SK-N-MC (cell line): ENCODE results near the gene NDST1.

Source experiments
- DNase-seq: peaks from one replicate; pipeline ENCODE4 v3.0.0-alpha.2; 2011; ENCODE audit warnings: low read depth, low spot score
- H3K27ac ChIP-seq: fragments of 200-600 bp; sonication (generic); 2 replicates; pipeline ENCODE4 v1.5.1; 2016; ENCODE audit warnings: mixed run types
- H3K36me3 ChIP-seq: fragments of 200-600 bp; sonication (generic); 2 replicates; pipeline ENCODE4 v1.6.1; 2017; ENCODE audit warnings: antibody characterized with exemption, low read length, mixed read lengths; ENCODE audit not compliant: insufficient read depth
- H3K4me3 ChIP-seq: fragments of 200-600 bp; sonication (generic); 2 replicates; pipeline ENCODE4 v1.5.1; 2016
- H3K9ac ChIP-seq: fragments of 200-600 bp; sonication (generic); 2 replicates; pipeline ENCODE4 v1.8.0; 2017; ENCODE audit warnings: mixed run types, mixed read lengths; ENCODE audit not compliant: insufficient read length
- H3K9me3 ChIP-seq: fragments of 200-600 bp; sonication (generic); 2 replicates; pipeline ENCODE4 v1.6.1; 2017; ENCODE audit warnings: low read depth, mild to moderate bottlenecking, antibody characterized with exemption, low read length, moderate library complexity, mixed read lengths
- POLR2AphosphoS5 ChIP-seq: IDR thresholded peaks from 2 replicates; pipeline ENCODE4 v1.6.1; 2012; ENCODE audit warnings: mild to moderate bottlenecking, low read depth, low read length, borderline replicate concordance

NDST1 gene

DNA sequence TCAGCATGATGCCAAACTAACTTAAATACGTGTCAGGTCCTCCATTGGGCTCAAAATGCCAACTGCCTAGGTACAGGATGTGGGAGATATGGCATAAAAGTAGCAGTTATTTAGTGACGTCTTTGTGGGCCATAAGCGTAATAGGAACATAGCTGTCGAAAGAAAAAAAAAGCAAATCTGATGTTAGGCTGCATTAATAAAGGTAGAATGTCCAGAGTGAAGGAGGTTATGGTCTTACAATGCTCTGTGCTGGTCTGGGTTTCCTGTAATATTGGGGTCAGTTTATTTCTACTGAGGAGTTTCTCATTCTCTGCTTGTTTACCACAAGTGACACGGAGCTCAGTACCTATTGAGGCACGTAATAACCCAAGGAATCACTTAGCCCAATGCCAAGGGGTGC is 99.2 kb downstream of the NDST1 start:
- H3K27ac ChIP-seq: no peak overlapping the region
- H3K4me3 ChIP-seq: no peak overlapping the region
- H3K9ac ChIP-seq: no peak overlapping the region
- no peaks in the 10 kb centered on the region for H3K36me3 ChIP-seq
- TF ChIP-seq POLR2AphosphoS5: no peak
- no peak for DNase-seq
- H3K9me3 ChIP-seq: no peaks in the 10 kb centered on the region
